GM13976 (cell line): ENCODE data around the gene ENTHD1.

Source experiments
- DNase-seq: peaks from one replicate; pipeline ENCODE4 v3.0.0; 2012; ENCODE audit warnings: low spot score
- in situ Hi-C: fragments of 300-500 bp; cut with MboI; formaldehyde crosslinking; loops from one replicate; pipeline ENCODE4 v1.12.0; 2022; ENCODE audit warnings: low sequenced_read_pairs, mixed read lengths, inconsistent platforms; ENCODE audit not compliant: unreplicated experiment
- TF ChIP-seq, protein P1 (sequence below): IDR thresholded peaks from 2 replicates; pipeline ENCODE4 v1.5.1; 2012; ENCODE audit warnings: borderline replicate concordance, mild to moderate bottlenecking; ENCODE audit not compliant: insufficient read depth; ENCODE audit errors: extremely low read depth, missing control alignments, control extremely low read depth

Gene ENTHD1

DNA sequence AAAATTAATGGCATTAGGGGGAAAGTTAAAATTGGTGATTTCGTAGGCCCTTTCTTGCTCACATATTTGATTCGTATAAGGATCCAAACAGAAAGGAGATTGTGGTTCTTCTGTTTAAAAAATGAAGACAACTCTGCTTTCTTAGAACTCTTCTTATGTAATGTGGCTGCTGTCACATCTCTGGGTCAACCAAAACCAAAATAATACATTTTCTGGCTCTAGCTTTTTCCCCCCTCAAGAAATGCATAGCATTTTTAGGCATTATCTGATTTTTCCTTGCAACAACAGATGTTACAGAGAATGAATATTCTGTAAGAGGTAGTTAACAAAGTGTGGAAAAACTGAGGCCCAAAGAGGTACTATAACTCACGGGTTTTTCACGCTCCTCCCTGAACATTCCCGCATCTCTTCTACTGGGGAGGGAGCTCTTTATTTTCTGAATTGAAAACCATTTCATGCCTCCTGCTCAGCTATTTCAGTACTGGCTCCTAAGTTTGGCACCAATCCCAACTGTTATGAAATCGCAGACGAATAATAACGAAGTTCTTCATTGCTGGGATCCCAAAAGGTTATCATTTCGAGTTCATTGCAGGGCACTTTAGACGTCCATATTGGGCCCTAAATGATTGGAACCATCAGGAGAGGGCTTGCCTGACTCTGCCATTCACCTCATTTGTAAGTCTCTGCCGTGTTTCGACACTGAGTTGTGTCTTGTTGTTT, 24.4 kb upstream of the ENTHD1 start:
- no peak for DNase-seq
- TF ChIP-seq, protein P1, sequence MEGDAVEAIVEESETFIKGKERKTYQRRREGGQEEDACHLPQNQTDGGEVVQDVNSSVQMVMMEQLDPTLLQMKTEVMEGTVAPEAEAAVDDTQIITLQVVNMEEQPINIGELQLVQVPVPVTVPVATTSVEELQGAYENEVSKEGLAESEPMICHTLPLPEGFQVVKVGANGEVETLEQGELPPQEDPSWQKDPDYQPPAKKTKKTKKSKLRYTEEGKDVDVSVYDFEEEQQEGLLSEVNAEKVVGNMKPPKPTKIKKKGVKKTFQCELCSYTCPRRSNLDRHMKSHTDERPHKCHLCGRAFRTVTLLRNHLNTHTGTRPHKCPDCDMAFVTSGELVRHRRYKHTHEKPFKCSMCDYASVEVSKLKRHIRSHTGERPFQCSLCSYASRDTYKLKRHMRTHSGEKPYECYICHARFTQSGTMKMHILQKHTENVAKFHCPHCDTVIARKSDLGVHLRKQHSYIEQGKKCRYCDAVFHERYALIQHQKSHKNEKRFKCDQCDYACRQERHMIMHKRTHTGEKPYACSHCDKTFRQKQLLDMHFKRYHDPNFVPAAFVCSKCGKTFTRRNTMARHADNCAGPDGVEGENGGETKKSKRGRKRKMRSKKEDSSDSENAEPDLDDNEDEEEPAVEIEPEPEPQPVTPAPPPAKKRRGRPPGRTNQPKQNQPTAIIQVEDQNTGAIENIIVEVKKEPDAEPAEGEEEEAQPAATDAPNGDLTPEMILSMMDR, result no peak
- in situ Hi-C loops, result no loop called here

DNA sequence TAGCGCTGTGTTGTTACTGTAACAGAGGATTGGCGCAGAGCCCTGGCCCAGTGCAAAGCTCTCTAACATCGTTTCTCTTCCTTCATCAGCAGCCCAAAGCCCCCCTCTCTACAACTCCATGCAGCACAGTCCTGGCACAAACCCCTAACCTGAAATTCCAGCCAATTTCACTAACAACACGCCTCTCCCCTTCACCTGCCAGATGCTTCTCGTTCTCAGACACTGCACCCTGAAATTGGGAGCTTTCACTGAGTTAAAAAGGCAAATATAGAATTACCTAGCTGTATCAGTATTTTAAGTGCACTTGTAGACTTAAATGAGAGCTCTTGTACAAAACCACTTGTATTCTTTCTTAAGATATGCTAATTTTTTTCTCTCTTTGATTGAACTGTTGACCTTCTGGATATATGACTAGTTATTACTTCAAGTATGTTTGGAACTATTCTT, 23.7 kb upstream of the ENTHD1 start:
- in situ Hi-C loops, result no loop called here
- DNase-seq, result no peak
- TF ChIP-seq, protein P1, result no peak

DNA sequence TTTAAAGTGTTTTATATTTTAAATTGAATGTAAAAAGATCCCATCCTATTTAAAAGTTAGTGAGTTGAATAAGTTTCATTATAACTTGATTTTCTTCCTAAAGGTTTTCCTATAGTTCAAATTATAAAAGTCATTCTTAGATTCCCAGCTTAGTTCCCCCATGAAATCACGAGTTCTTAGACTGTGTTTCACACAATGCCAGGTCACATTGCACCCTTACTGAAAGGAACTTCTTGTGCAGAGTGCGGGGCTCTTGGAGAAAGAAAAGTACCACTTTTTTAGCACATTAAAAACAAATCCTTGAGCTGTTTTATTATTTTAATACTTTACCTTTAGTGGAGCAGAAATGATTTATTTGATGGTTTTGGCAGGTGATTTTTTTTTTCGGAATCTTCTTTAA, 22.9 kb upstream of the ENTHD1 start:
- in situ Hi-C loops, result no loop called here
- TF ChIP-seq, protein P1, result no peak
- DNase-seq, result no peak

DNA sequence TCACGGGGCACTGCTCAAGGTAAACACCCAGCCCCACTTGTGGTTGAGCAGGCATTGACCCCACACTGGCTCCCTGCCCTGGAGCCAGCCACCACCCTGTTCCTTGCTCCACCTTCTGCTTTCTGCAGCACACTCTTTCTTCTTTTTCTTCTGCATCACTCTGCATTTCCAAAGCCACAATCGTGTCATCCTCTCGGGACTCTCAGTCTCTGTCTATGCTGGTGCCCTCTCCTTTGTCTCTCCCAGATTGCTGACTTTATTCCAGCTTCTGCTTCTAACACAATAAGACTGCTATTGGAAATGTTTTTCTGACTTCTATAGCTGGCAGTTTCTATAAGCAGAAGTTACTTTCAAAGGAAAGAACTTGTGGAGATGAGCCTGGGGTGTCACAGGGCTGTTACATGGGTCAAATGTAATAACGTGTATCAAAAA, 21.8 kb upstream of the ENTHD1 start:
- TF ChIP-seq, protein P1, result no peak
- DNase-seq, result no peak
- in situ Hi-C loops, result no loop called here

DNA sequence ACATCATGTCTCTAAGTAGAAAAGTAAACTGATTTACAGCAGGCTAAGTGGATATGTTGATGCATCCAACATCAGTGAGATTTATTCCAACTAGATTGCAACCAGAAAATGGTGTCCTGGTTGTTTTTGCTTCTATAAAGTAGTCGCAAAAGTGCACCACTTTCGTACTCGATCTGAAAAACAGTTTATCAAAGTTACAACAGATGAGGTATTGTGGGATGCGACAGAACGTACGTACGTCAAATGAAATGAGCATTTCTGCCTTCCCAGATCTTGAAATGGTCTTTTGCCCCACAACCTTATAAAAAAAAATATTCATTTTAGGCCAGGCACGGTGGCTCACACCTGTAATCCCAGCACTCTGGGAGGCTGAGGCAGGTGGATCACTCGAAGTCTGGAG, 21.0 kb upstream of the ENTHD1 start:
- no peak for DNase-seq
- TF ChIP-seq, protein P1, result no peak
- in situ Hi-C loops, result no loop called here

DNA sequence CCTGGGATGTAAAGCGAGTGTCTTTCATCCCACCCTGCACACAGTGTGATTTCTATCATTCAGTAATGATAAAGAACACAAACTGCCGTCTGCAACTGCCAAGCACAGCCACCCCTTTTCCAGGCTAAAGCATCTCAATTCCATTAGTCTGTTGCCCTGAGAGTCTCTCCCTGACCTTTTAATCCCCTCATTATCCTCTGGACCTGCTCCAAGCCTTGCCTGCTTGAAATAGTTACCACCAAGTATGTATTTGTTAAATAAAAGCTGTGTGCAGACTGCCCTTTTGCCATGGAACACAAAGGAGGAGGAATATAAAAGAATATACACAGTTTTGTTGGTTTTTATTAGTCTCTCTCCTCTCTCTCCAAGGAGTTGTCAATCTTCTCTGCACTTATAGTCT, 20.3 kb upstream of the ENTHD1 start:
- TF ChIP-seq, protein P1, result no peak
- DNase-seq, result no peak
- in situ Hi-C loops, result no loop called here
